ENCODE measurements around the gene COG5. TPM values are rescaled to one million over a fixed set of nuclear protein-coding genes. Genes with fewer than 3 reads are reported as not detected.
A peak's percentile ranks its signal among the peaks of the same experiment; 100 is the strongest.

Gene COG5
- total and polyA plus RNA-seq, 2 donors from 2014 or later = 8.6 to 45.7 TPM

DNA sequence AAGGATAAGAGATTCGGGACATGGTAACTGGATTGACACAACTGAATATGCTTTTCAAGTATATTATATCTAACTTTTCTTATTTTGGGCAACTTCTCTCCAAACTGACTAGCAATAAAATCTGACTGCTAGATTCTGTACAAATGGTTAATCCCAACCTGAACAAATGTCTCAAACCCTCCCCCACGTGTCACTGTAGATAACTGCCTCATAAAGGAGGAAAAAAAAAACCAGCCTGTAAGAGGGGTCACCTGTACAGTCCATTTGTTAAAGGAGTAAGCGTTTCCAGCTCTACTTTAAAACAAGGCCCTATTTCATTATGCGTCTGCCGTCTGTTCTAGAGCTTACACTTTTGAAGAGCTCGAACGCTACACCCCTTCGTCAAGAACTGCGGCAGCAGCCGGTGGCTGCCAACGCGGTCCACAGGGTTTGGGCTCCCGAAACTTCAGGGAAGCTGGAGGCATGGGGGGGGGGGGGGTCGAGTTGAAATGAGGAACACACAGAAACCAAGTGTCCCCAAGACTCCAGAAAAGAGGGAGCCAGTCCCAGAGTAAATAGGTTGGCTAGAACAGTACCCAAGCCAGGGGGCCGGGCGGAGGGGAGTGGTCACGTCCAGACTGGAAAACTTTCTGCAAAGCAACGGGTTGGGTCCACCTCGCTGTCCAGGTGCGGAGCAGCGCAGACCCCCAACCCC, 492 bp downstream of the COG5 start:
- H3K4me3 ChIP-seq (ENCODE audit: low read length in 3 of 3) = peak overlapping the region; percentile 82 to 95 (median 95)
- H3K9me3 ChIP-seq (ENCODE audit: control insufficient read depth in 2 of 3, insufficient read depth in 1 of 3, low read length in 3 of 3) = no peaks in the 10 kb centered on the region
- DNase-seq = peak in 1 of 5 donors; percentile 85
- no peaks in the 10 kb centered on the region for H3K27me3 ChIP-seq (ENCODE audit: control insufficient read depth, insufficient read depth, low read length)
- peak overlapping the region; percentile 71 to 76 for H3K27ac ChIP-seq (ENCODE audit: low read depth in 2 of 2, low read length in 2 of 2)
- intact Hi-C loops (cut with DNase I) = no loop called here
- no peak for FAIRE-seq
- no peak for TF ChIP-seq CTCF (IDR thresholded peaks at IDR 0.05; ENCODE audit: borderline replicate concordance, extremely low read depth, insufficient read depth)
- peak overlapping the region in 2 of 3 donors; percentile 70 to 94 for H3K9ac ChIP-seq (ENCODE audit: low read length in 3 of 3)
- no peaks in the 10 kb centered on the region for H3K36me3 ChIP-seq (ENCODE audit: control insufficient read depth in 2 of 3, insufficient read depth in 3 of 3, low read length in 3 of 3)
- peaks cover 0 to 14% (median 0%) of the 10 kb centered on the region in 3 donors for H3K4me1 ChIP-seq (ENCODE audit: control insufficient read depth in 2 of 3, insufficient read depth in 2 of 3, low read depth in 1 of 3, low read length in 3 of 3)

DNA sequence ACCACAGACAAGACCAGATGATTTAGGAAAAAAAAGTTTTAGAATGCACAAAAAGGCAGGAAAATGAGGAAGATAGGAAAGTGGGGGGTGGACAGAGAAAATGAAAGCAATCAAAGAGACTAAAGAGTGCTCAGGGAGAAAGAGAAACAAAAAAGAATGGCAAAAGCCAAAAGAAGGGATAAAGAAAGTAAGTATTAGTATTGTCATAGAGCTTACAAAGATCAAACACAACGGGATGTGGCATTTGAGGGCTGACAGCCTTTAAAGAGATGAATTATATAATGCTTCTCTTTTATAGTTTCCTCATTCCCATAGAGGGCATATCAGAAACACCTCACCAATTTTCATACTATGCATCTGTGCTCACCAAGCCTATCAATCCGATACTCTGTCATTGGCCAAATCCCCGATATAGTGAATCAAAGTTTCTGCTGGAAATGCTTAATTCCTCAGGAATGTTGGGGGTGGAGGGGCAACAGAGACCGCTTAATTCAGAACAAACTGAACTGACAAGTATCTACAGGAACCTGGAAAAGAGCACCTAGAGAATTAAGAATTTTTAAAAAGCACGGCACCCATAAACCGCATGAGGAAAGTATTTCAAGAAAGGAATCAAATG, 2.7 kb downstream of the COG5 start:
- Histone ChIP-seq H3K36me3 (ENCODE audit: control insufficient read depth in 2 of 3, insufficient read depth in 3 of 3, low read length in 3 of 3) (peaks cover 0 to 4% (median 4%) of the 10 kb centered on the region in 3 donors), H3K4me3 (ENCODE audit: low read length in 3 of 3) (no peak overlapping the region), H3K4me1 (ENCODE audit: control insufficient read depth in 2 of 3, insufficient read depth in 2 of 3, low read depth in 1 of 3, low read length in 3 of 3) (peaks cover 0 to 14% (median 0%) of the 10 kb centered on the region in 3 donors), H3K27ac (ENCODE audit: low read depth in 2 of 2, low read length in 2 of 2) (peak overlapping the region in 1 of 2 donors; percentile 5), H3K27me3 (ENCODE audit: control insufficient read depth, insufficient read depth, low read length) (no peaks in the 10 kb centered on the region), H3K9ac (ENCODE audit: low read length in 3 of 3) (no peak overlapping the region), H3K9me3 (ENCODE audit: control insufficient read depth in 2 of 3, insufficient read depth in 1 of 3, low read length in 3 of 3) (no peaks in the 10 kb centered on the region)
- FAIRE-seq (no peak), DNase-seq (no peak)
- intact Hi-C loops (cut with DNase I) = no loop called here
- no peak for TF ChIP-seq CTCF (IDR thresholded peaks at IDR 0.05; ENCODE audit: borderline replicate concordance, extremely low read depth, insufficient read depth)

- DNase-seq (no peak), FAIRE-seq (no peak)
- Histone ChIP-seq H3K36me3 (ENCODE audit: control insufficient read depth in 2 of 3, insufficient read depth in 3 of 3, low read length in 3 of 3) (peaks cover 0 to 6% (median 5%) of the 10 kb centered on the region in 3 donors), H3K27me3 (ENCODE audit: control insufficient read depth, insufficient read depth, low read length) (no peaks in the 10 kb centered on the region), H3K9ac (ENCODE audit: low read length in 3 of 3) (no peak overlapping the region), H3K9me3 (ENCODE audit: control insufficient read depth in 2 of 3, insufficient read depth in 1 of 3, low read length in 3 of 3) (no peaks in the 10 kb centered on the region), H3K4me1 (ENCODE audit: control insufficient read depth in 2 of 3, insufficient read depth in 2 of 3, low read depth in 1 of 3, low read length in 3 of 3) (peaks cover 0 to 11% (median 0%) of the 10 kb centered on the region in 3 donors), H3K4me3 (ENCODE audit: low read length in 3 of 3) (no peak overlapping the region), H3K27ac (ENCODE audit: low read depth in 2 of 2, low read length in 2 of 2) (no peak overlapping the region)
- intact Hi-C loops (cut with DNase I) = no loop called here
- TF ChIP-seq CTCF (IDR thresholded peaks at IDR 0.05; ENCODE audit: borderline replicate concordance, extremely low read depth, insufficient read depth) = no peak
Measured at GRCh38 chr7:107559864-107560263, 3.9 kb downstream of the COG5 start.

Measured in kidney (tissue), 14 donors.